ENCODE measurements around the gene AQP12A.

The AQP12A gene

DNA sequence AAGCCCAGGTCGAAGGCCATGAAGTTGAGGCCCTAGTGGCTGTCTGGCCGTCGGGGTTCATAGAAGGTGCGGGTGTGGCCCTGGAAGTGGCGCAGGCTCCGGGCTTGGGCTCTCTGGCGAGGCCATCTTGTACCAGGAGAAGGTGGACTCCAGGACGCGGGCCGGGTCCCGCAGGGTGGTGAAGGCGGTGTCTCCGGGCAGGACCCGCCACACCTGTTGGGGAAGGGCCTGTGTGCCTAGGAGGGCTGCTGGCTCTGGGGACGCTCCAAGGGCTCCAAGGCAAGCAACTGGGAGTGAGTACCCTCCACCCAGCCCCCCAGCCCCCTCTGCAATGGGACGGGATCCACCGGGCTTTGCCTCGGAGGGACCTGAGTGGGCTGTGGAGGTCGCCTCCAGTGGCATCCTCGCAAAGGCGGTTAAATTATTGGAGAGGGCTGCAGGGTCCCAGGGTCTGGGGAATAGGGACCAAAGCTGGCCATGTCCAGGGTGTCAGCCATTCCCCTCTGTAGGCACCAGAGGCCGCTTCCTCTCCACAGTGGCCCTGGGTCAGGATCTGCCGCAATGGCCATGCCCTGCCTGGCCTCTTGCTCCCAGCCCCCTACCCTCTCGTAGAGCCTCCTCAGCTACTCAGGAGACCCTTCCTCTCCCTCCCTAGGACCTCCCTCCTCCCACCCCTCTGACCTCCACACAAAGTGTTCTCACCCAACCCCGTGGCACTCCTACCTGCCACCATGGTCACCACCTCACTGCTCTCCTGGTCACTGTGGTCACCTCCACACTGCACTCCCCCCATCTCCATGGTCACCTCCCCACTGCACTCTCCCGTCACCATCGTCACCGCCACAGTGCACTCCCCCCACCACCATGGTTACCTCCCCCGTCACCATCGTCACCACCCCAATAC is 10.3 kb downstream of the AQP12A start:
- no peak for TF ChIP-seq EZH2phosphoT487 (conservative IDR thresholded peaks at IDR 0.05; ENCODE audit: low read length)
- no peak for TF ChIP-seq CTCF (IDR thresholded peaks at IDR 0.05; ENCODE audit: insufficient read depth, low read length, poor library complexity, severe bottlenecking)
- H2AFZ ChIP-seq (ENCODE audit: low read depth, low read length, severe bottlenecking), result no peak overlapping the region
- no peaks in the 10 kb centered on the region for H3K27me3 ChIP-seq (ENCODE audit: low read length)
- no peak overlapping the region for H3K4me3 ChIP-seq (ENCODE audit: insufficient read depth, low read length, poor library complexity, severe bottlenecking)
- no peak overlapping the region for H3K4me2 ChIP-seq (ENCODE audit: low read depth, low read length, poor library complexity, severe bottlenecking)
- H3K9ac ChIP-seq (ENCODE audit: low read length), result no peak overlapping the region
- no peaks in the 10 kb centered on the region for H4K20me1 ChIP-seq (ENCODE audit: low read depth, low read length)
- H3K27ac ChIP-seq (ENCODE audit: low read depth, low read length), result no peak overlapping the region
- no peaks in the 10 kb centered on the region for H3K79me2 ChIP-seq (ENCODE audit: insufficient read depth, low read length)
- H3K9me2 ChIP-seq (replicated peaks; ENCODE audit: insufficient read depth, low read length), result no peaks in the 10 kb centered on the region
- no peaks in the 10 kb centered on the region for H3K9me3 ChIP-seq (ENCODE audit: insufficient read depth, low read length)
- no peaks in the 10 kb centered on the region for H3K36me3 ChIP-seq (ENCODE audit: low read length)
- no peaks in the 10 kb centered on the region for H3F3A ChIP-seq (ENCODE audit: insufficient read depth)

GRCh38 chr2:240702640-240703011 is 11.0 kb downstream of the AQP12A start:
- H3F3A ChIP-seq (ENCODE audit: insufficient read depth), result no peaks in the 10 kb centered on the region
- H4K20me1 ChIP-seq (ENCODE audit: low read depth, low read length), result no peaks in the 10 kb centered on the region
- no peak overlapping the region for H3K27ac ChIP-seq (ENCODE audit: low read depth, low read length)
- no peaks in the 10 kb centered on the region for H3K9me2 ChIP-seq (replicated peaks; ENCODE audit: insufficient read depth, low read length)
- H3K27me3 ChIP-seq (ENCODE audit: low read length), result no peaks in the 10 kb centered on the region
- no peak overlapping the region for H3K9ac ChIP-seq (ENCODE audit: low read length)
- no peaks in the 10 kb centered on the region for H3K36me3 ChIP-seq (ENCODE audit: low read length)
- no peak for TF ChIP-seq EZH2phosphoT487 (conservative IDR thresholded peaks at IDR 0.05; ENCODE audit: low read length)
- no peak for TF ChIP-seq CTCF (IDR thresholded peaks at IDR 0.05; ENCODE audit: insufficient read depth, low read length, poor library complexity, severe bottlenecking)
- no peak overlapping the region for H2AFZ ChIP-seq (ENCODE audit: low read depth, low read length, severe bottlenecking)
- no peak overlapping the region for H3K4me3 ChIP-seq (ENCODE audit: insufficient read depth, low read length, poor library complexity, severe bottlenecking)
- H3K79me2 ChIP-seq (ENCODE audit: insufficient read depth, low read length), result no peaks in the 10 kb centered on the region
- no peaks in the 10 kb centered on the region for H3K9me3 ChIP-seq (ENCODE audit: insufficient read depth, low read length)
- H3K4me2 ChIP-seq (ENCODE audit: low read depth, low read length, poor library complexity, severe bottlenecking), result no peak overlapping the region

DNA sequence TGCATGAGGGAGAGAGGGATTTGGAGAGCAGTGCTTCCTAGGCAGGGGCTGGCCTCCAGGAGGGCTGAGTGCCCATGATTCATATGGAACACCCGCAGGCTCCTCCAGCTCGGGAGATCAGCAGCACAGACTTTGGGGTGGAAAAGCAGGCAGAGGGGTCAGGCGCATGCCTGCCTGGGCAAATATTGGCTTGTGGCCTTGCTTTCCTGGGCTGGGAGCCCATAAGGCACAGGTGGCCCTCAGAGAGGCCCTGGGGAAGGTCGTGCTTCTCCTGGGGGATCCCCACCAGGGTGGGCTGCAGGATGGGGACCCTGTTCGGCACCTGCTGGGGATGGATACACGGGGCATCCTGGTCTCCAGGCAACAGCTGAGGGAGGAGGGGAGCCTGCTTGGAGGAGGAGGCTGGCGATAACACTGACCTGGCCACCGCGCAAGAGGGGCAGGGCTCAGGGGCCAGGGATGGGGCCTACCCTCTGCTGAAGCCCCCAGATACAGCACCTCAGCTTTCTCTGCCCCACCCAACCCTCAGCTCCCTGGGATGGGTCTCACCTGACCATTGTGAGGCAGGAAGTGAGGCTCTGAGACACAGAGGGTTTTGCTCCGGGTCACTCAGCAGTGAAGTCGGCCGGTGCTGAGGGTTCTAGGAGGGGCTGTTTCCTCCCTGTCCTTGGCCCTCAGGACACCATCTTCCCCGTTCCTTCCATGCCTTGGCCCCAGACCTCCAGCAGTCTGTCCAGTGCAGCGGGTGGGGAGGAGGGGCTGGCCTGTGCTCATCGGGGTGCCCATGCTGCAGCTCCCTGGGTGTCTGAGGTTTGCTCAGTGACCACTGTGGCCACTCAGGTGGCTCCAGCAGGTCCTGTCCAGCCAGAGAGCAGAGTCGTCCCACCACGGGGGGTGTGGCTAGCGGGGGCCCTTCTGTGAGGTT is 12.0 kb downstream of the AQP12A start:
- Histone ChIP-seq H3K9me3 (ENCODE audit: insufficient read depth, low read length) (no peaks in the 10 kb centered on the region), H3K9me2 (replicated peaks; ENCODE audit: insufficient read depth, low read length) (no peaks in the 10 kb centered on the region), H3K27me3 (ENCODE audit: low read length) (no peaks in the 10 kb centered on the region), H3K79me2 (ENCODE audit: insufficient read depth, low read length) (no peaks in the 10 kb centered on the region), H4K20me1 (ENCODE audit: low read depth, low read length) (no peaks in the 10 kb centered on the region), H3F3A (ENCODE audit: insufficient read depth) (no peaks in the 10 kb centered on the region), H3K4me2 (ENCODE audit: low read depth, low read length, poor library complexity, severe bottlenecking) (no peak overlapping the region), H3K4me3 (ENCODE audit: insufficient read depth, low read length, poor library complexity, severe bottlenecking) (no peak overlapping the region), H2AFZ (ENCODE audit: low read depth, low read length, severe bottlenecking) (no peak overlapping the region), H3K27ac (ENCODE audit: low read depth, low read length) (no peak overlapping the region), H3K36me3 (ENCODE audit: low read length) (no peaks in the 10 kb centered on the region), H3K9ac (ENCODE audit: low read length) (no peak overlapping the region)
- TF ChIP-seq EZH2phosphoT487 (conservative IDR thresholded peaks at IDR 0.05; ENCODE audit: low read length) (no peak), CTCF (IDR thresholded peaks at IDR 0.05; ENCODE audit: insufficient read depth, low read length, poor library complexity, severe bottlenecking) (no peak)
